ENCODE measurements around the gene THSD4. TPM values are rescaled to one million over a fixed set of nuclear protein-coding genes. Genes with fewer than 3 reads are reported as not detected.

The THSD4 gene
- total RNA-seq, 1 experiment from 2014 or later, result 65.4 TPM

- CTCF ChIA-PET, result no interaction called here
- TF ChIP-seq REST (IDR thresholded peaks at IDR 0.05; ENCODE audit: insufficient read depth in 1 of 2, low read depth in 2 of 2, low read length in 1 of 2) (no peak), TCF7L2 (IDR thresholded peaks at IDR 0.05; ENCODE audit: low read depth, low read length) (no peak), POLR2AphosphoS5 (IDR thresholded peaks at IDR 0.05; ENCODE audit: low read depth, low read length) (no peak), CTCF (IDR thresholded peaks at IDR 0.05) (no peak)
- no peaks in the 10 kb centered on the region for H3K27me3 ChIP-seq (ENCODE audit: control insufficient read depth, insufficient read depth, low read length)
- DNase-seq (ENCODE audit: low read depth, low spot score), result no peak
- no TSS peak for BruUV-seq (replicated peaks)
- POLR2A ChIA-PET, result interaction anchor here (0.6 kb wide), 1 partner anchor 17 kb away, joined by 20 read pairs; no protein-coding TSS in a partner anchor
- H3K4me3 ChIP-seq (ENCODE audit: low read depth in 2 of 2, low read length in 2 of 2), result no peak overlapping the region
- intact Hi-C loops (cut with micrococcal nuclease; ENCODE audit: unreplicated experiment) (no loop called here), in situ Hi-C loops (cut with HindIII; ENCODE audit: low pct_unique_long_range_greater_than_20kb, low sequenced_read_pairs) (no loop called here)
- ATAC-seq, result no peak
- H3K9me3 ChIP-seq (ENCODE audit: control insufficient read depth, insufficient read depth, low read depth, low read length), result no peaks in the 10 kb centered on the region
- peak overlapping the region; percentile 27; the same call in 1 of the 2 replicates for H3K27ac ChIP-seq (ENCODE audit: low read length)
- no peaks in the 10 kb centered on the region for H3K36me3 ChIP-seq (ENCODE audit: control insufficient read depth, insufficient read depth, low read length)
- no peaks in the 10 kb centered on the region; the same call in 1 of the 2 replicates for H3K4me1 ChIP-seq (ENCODE audit: control insufficient read depth, insufficient read depth, low read length)
Measured at GRCh38 chr15:71242292-71242691, 127.0 kb downstream of the THSD4 start.

- Histone ChIP-seq H3K36me3 (ENCODE audit: control insufficient read depth, insufficient read depth, low read length) (no peaks in the 10 kb centered on the region), H3K27me3 (ENCODE audit: control insufficient read depth, insufficient read depth, low read length) (no peaks in the 10 kb centered on the region), H3K4me1 (ENCODE audit: control insufficient read depth, insufficient read depth, low read length) (no peaks in the 10 kb centered on the region), H3K4me3 (ENCODE audit: low read depth in 2 of 2, low read length in 2 of 2) (no peak overlapping the region), H3K27ac (ENCODE audit: low read length) (no peak overlapping the region), H3K9me3 (ENCODE audit: control insufficient read depth, insufficient read depth, low read depth, low read length) (no peaks in the 10 kb centered on the region)
- no peak for ATAC-seq
- no TSS peak for BruUV-seq (replicated peaks)
- POLR2A ChIA-PET, result interaction anchor here (0.6 kb wide), 1 partner anchor 82 kb away, joined by 6 read pairs; no protein-coding TSS in a partner anchor
- TF ChIP-seq TCF7L2 (IDR thresholded peaks at IDR 0.05; ENCODE audit: low read depth, low read length) (no peak), SIN3A (IDR thresholded peaks at IDR 0.05; ENCODE audit: borderline replicate concordance, insufficient read depth, low read depth, low read length) (no peak), POLR2AphosphoS5 (IDR thresholded peaks at IDR 0.05; ENCODE audit: low read depth, low read length) (no peak), REST (IDR thresholded peaks at IDR 0.05; ENCODE audit: insufficient read depth in 1 of 2, low read depth in 2 of 2, low read length in 1 of 2) (no peak), CTCF (IDR thresholded peaks at IDR 0.05) (no peak)
- CTCF ChIA-PET, result no interaction called here
- intact Hi-C loops (cut with micrococcal nuclease; ENCODE audit: unreplicated experiment), result no loop called here
- DNase-seq (ENCODE audit: low read depth, low spot score), result no peak
- in situ Hi-C loops (cut with HindIII; ENCODE audit: low pct_unique_long_range_greater_than_20kb, low sequenced_read_pairs), result no loop called here
Measured at GRCh38 chr15:71244250-71244649, 129.0 kb downstream of the THSD4 start.
